NCI-H748 treated with DMSO at 0.1 percent for 48 hours (cell line): ENCODE data around the gene C4orf50.

Source experiments
- DNase-seq: peaks from one replicate; lab custom pipeline; 2025; lab: John Stamatoyannopoulos, UW

The C4orf50 gene

DNA sequence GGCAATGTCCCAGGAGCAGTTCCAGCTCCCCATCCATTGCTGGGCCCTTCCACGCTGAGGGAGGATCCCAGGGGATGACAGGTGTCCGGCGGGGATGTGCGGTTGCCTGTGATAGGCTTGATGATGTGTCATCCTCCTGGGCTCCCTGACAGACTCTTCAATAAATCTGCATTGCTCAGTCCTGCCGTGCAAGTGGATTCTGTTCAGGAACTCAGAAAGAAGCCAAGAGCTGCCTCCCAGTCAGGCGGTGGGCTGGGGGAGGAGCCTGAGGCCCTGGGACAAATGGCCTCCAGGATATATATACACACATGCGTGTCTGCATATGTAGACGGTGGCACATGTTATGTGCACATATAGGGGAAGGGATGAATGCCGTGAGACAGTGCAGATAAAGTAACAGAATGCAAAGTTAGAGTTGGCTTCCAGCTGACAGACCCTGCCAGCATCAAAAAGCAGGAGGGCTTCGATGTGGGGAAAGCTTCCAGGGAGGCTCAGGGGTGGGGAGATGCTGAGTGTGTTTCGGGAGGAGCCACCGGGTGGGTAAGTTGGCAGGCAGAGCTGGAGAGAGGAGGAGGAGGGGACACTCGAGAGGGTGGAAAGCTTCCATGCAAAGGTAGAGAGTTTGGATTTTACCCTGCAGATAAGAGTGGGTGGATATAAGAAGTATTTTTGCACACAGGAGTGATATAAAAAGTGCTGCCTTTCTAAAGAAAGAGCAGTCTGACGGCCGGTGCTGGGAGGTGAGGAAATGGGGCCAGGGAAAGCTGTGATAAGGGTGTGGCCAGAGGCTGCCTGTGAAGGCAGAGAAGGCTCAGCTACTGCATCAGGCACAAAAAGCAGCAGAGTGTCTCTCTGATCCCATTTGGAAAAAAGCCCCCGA lies 96.9 kb downstream of the C4orf50 start:
- DNase-seq, result no peak

DNA sequence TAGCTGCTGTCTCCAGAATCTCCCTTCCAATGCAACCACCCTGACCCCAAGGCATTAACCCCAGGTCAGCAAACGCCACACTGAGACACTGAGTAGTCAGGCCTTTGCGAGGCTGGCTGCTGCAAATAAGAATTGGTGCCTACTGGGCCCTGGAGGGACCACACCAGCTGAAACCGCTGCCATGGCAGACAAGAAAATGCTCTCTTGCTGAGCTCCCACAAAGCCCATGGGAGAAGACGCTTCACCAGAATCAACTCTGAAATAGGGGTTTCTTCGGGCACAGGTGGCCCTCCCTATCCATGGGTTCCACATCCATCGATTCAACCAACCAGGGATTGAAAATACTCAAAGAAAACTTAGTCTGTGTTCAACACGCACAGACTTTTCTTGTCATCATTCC lies 98.7 kb downstream of the C4orf50 start:
- no peak for DNase-seq

DNA sequence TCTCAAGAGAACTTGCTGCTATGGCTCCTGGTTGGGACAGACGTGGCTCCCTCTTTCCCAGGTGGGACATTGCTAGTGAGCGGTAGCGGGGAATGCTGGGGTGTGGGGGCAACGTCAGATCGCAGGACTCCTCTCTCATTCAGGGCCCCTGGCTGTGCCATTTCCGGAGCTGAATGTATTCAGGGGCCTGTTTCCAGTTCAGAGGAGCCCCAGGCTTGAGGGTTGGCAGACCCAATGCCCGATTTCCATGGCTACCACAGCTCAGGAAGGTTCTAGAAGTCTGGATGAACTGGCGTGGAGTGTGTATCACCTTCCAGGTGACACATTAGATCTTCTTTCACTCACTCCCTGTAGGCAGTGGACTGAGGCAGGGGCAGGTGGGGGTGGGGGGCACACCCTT lies 99.2 kb downstream of the C4orf50 start:
- DNase-seq, result no peak

DNA sequence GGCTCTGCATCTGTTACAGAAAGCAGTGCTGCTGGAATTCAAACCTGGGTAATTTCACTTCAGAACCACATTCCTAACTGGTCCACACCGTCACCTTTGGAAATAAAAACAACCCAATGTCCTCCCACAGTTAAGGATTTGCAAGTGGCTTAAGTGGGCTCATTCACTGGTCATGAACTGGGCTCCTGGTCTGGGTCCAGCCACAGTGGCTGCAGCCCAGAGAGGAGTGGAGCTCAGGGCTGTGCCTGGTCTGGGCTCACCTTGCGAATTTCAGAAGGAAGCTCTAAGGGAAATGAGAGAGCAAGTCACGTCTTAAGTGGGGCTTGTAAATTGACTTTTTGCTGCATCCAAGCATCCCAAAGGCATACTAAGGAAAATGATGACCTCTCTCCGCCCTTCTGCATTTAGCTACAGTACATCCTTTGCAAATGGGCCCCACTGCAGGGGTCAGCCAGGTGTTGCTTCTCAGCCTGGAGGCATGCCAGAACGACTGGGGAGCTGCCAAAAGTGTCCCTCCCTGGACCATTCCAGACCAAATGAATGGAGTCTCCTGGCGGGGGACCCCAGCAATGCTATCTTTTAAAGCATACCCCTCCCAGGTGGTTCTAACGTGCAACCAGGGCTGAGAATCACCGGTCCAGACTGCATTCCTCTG lies 99.8 kb downstream of the C4orf50 start:
- no peak for DNase-seq

DNA sequence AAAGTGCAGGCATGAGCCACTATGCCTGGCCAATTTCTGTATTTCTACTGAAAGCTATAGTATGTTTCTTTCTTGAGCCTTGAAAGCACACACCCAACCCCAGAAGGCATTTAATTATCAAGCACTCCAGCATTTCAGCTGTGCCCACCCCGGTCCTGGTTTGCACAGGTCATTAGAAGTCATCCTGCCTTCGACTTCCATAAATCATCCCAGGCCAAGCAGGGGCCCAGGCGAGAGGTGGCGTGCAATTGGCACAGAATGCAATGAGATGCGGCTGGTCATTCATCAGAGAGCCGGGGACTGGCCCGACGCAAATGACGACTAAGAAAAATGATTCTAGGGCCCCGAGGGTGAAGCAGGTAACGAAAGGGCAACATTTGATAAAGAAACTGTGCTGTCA lies 100.6 kb downstream of the C4orf50 start:
- DNase-seq, result no peak

DNA sequence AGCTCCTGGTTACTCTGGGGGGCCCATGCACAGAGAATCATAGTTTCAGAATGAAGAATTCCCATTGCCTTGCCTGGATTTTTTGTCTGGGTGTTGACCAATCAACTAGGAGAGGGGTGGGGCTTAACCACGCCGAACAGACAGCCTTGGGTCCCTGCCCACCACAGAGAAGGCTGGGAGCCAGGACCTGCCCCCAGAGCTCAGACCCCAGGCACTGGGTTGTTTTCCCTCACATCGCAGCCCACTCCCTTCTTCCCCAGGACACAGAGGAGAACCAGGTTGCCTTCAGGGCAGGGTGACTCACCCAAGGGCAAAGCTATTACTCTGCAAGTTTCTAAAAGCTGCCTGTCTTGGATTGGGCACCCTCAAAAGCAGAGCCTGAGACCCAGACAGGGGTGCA lies 102.0 kb downstream of the C4orf50 start:
- no peak for DNase-seq

DNA sequence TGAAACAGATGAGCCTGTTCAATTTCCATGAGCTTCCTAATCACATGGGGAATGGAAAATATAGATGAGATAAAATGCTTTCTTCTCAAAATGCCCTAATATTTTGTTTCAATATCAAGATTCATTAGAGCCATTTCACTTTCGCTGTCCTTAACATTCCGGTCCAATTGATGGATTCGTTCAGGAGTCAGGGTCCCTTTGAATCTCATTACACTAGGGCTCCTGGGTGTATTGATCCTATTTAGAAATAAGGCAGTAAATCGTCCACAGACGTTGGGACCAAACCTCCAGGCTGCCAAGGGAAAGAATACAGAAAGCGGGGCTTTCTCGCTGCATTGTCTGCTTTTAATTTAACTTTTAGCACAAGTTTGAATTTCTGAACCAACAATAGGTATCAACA lies 104.8 kb downstream of the C4orf50 start:
- no peak for DNase-seq

DNA sequence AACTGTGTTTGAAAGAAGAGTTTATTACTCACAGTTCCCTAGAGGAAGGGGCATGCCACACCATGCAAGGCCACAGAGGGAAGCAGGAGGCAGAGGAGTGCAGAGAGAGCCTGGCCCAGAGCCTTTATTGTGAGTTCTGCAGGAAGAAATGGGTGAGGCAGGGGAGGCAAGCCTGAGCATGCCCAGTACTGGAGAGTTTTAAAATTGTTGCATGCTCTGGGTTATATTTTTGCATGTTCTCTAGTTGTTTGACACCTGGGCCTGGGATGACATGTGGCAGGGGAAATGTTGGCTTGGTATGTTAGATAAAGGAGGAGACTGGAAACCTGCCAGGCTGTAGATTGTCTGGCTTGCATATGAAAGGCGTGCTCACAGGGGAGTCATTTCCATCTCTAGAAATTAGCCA lies 105.6 kb downstream of the C4orf50 start:
- peak; percentile 43 for DNase-seq

DNA sequence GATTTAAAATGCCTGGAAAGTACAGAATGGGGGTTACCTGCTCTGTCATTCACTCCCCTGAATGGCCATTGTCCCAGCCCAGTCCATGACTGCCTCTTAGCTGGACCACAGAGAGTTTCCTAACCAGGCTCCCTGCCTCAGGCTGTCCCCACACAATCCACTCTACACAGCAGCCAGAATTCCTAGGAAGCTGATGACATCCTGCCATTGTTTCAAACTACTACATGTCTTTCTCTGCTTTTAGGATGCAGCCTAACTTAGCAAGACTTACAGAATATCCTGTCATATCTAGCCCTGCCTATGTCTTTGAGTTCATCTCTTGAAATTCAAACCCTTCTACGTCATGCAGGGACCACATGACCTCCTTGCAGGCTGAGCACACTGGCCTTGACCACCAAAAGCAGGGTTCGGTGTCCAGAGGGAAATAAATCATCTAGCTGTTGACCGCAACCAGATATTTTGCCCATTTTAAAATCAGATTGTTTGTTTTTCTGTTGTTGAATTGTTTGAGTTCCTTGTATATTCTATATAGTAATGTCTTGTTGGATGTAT lies 109.3 kb downstream of the C4orf50 start:
- no peak for DNase-seq

DNA sequence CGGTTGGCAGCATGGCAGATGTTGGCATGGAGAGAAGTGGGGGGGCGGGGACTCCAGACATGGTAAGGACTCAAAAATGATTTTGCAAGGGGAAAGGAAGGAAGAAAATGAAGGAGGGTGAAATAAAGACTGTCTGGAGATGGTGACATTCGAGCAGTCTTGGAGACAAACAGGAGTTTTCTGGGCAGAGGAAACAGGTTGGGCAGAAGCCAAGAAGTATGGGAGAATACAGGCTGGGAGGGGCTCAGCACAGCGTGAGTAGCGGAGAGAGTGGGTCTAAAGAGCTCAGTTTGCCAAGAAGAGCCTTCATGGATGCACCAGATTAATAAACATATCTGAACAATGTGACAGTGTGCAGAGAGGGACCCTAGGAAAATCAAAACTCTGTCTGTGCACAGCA lies 112.0 kb downstream of the C4orf50 start:
- DNase-seq, result no peak

DNA sequence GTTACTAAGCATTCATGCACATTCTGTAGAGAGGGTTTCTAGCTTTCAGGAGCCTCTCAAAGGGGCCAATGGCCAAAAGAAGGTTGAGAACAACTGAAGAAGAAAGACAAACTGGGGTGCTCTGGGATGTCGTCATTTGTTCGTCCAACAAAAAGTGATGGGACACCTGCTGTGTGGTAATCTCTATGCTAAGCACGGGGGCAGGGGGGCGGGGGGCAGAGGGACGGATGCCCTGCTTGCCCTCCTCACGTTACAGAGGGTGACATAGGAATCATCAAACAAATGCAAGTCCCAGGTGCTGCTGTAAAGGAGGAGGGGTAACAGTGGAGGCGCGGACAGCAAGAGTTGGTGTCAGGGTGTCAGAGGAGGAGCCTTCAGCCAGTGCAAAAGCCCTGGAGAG lies 112.5 kb downstream of the C4orf50 start:
- DNase-seq, result no peak

DNA sequence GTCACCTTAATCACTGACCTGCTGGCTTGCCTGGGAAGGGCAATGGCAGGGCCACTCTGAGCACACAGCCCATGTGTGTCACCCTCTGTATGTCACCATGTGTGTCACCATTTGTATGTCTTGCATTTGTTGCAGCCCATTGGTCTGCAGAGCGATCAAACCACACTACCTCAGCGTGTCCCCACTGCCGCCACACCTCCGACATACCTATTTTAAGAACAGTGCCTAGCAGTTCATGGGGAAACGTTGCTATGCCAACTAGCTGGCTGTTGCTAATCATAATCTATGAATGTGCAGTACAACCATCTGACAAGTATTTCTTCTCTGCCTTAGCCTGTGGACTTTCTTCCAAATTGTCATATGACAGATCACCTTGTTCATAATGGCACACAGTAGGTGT lies 117.4 kb downstream of the C4orf50 start:
- no peak for DNase-seq

DNA sequence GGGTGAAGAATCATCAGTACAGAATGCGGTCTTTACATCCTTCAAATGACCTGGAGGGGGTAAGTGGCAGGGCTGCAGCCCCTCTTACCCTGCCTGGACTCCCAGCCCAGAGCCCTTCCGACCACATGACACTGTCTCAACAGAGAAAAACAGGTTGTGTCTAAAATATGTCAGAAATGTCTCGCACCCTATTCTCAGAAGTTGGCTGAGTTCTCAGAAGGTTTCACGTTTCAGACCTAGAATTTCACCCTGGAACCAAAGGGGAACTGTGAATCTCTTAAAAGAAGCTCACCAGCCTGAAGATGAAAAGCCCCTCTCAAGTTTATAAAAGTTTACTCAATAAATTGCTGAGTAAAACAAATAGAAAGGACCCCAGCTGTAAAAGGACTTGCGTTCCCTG lies 118.3 kb downstream of the C4orf50 start:
- DNase-seq, result no peak

DNA sequence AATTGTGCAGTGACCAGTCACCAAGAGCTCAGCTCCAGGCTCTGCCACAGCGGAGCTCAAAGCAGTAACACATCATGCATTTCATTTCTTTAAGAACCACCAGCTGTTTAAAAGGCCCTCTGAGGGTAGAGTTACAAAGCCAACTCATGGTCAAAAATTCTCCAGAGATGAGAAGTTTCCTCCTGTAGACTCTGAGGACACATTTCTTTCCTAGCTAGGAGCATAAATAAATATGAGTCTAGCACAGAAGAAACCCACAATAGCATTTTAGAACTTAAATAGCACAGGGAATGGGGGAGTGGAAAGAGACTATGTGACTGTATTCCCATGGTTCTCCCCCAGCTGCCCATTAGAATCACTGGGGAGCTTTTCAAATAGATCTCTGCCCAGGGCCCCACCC lies 118.8 kb downstream of the C4orf50 start:
- no peak for DNase-seq

DNA sequence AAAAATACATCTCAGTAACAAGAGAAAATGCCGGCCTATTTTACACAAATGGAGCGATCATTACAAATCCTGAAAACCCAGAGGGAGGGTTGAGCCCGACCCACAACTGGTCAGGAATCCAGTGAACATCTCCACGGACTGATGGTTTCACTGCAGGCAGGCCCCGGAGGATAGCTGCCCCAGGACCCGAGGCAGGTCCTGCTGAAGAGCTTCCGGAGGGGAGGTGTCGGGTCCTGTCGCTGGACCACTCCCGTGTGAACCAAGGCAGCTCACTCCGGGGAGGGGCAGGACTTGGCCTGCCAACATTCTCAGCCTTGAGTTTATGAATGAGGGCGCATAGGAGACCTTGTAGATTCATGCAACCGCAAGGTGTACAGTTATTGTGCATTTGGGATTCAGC lies 120.6 kb downstream of the C4orf50 start:
- no peak for DNase-seq

DNA sequence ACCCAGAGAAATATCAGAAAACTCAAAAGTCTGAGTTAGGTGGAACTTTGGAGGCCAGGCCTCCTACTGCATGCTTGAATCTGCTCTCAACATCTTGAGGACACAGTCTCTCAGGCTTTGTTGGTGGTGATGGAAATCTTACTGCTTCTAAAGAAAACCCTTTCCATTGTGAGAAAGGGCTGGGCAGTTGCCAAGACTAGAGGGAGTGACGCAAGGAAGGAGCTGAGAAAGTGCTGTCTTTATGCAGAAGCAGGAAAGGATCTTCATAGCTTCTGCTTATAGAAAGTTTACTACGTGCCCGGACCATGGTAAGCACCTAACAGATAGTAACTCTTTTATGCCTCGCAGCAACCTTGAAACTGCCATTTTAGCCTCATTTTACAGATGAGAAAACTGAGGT lies 122.9 kb downstream of the C4orf50 start:
- DNase-seq, result no peak

DNA sequence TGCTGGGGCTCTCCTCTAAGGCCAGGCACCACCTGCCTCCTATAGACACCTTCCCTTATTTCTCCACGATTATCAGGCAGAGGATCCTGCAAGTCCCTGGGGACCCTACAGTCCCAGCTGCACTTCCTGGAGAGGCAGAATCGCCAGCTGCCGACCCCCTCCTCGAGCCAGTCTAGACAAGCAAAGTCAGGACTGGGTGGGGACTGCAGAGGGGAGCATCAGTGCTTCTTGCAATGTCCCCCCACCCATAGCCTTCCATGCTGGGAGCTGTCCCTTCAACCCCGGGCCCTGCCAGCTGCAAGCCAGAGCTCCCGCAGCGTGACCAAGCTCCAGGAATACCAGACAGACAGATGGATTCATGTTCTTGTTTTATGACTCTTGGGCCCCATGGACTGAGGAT lies 124.0 kb downstream of the C4orf50 start:
- DNase-seq, result no peak

DNA sequence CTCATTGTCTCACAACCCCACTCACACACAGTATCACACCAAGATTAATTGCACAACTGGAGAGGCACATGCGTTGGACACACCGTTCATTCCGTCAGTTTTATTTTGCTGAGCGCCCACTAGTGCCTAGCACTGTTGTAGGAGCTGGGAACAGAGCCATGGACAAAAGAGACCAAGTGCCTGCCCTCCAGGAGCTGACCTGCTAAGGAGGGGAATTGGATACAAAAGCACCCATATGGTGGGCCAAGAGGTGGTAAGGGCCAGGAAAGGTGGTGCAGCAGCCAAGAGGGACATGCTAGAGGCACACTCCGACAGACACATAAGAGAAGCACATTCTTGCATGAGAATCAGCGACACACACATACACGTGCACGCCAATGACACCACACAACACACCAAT lies 124.6 kb downstream of the C4orf50 start:
- DNase-seq, result no peak

DNA sequence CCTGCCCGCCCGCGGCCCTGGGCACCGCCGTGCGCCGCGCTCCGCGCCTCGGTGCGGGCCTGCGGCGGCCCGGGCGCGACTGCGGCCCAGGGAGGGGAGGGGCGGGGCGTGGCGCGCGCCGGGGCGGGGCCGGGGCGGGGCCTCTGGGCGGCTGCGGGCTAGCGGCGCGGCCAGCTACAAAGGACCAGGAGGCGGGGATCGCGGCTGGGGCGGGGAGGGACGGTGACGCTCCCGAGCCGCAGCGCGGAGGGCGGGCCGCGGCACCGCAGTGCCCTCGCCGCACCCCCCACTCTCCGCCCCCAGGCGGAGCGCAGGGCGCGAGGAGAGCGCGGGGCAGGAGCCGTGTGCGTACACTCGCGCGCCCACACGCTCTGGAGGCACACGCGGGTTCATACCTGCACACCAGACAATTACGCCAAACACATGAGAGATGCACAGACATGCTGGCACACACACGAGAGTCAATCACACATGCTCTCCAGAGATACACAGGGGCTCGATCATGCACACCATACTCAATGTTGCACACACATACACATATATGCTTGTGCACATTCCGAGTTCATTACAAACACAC lies 125.1 kb downstream of the C4orf50 start, which contains the start of gene CRMP1:
TSS of gene CRMP1 (minus strand) at position 83 of the 577 bp plus-strand sequence. CDS start 117 bp downstream, outside the sequence.
- no peak for DNase-seq

DNA sequence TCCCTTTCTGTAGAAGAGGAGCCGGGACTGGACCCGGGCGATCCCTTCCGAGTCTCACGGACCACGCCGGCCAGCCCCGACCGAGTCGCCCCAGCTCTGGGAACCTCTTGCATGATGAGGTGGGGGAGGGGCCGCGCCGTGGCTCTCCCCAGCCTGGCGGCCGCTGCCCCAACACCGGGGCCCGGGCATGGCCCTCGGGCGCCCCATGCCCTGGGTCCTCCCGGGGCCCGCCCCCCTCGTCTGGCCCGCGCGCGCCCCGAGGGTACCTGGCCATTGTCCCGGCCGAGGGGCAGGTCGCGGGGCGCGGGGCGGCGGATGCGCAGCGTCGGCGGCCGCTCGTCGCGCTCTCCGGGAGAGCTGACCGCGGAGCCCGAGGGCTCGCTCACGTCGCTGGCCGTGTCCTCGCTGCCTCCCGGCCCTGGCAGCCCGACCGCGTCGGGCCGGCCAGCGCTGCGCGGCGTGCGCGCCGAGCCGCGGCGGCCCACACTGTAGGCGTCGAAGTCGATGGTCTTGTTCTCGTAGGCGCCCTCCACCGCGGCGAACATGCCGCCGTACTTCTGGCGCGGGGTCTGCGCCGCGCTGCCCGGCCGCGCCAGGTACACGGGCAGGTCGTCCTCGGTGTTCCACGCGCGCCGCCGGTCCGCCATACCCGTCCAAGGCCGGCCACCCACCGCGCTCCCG lies 125.8 kb downstream of the C4orf50 start:
- DNase-seq, result no peak

DNA sequence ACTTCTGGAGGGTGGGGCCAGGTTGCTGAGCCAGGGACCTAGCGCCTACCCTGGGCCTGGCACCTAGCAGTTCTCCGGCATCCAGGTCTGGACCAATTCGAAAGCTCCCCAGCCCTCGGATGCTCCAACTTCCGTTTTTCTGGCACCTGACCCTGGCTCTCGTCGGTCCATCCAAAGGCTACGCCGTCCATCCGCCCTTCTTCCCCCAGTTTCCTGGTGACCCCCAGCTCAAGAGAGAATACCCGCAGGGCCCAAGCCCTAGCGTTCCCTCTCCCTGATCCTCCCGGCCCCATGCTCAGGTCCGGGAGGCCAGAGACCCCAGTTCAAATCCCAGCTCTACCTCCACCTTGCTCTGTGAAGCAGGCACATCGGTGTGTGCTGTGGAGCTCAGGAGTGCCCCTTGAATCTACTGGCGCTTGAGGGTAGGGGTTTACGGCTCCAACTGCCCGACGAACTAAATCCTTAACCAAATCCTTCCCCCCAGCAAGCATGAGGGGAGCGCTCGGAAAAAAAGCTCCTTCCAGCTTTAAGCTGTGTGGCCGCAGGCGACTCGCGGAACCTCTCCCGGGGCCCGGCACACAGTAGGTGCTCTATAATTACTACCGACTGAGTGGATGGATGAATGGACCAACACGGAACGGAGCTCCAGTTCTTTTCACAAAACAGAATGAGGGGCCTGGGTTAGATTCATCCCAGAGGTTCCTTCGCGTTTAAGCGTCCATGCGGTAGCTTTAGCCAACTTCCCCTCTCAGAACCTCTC lies 126.5 kb downstream of the C4orf50 start:
- no peak for DNase-seq
